ENCODE measurements around the gene DHX58.
"Not testable (repeated sequence)": the region's sequence is repeated elsewhere in the genome, so short reads cannot be mapped to it uniquely, and the experiment has no call there.

Gene DHX58

GRCh38 chr17:42112552-42113176 lies at the start of gene DHX58:
Gene DHX58, minus strand, starts transcription at chr17:42112714. Its CDS starts 822 bp downstream, at chr17:42111892.
- peak; percentile 84 for DNase-seq

DNA sequence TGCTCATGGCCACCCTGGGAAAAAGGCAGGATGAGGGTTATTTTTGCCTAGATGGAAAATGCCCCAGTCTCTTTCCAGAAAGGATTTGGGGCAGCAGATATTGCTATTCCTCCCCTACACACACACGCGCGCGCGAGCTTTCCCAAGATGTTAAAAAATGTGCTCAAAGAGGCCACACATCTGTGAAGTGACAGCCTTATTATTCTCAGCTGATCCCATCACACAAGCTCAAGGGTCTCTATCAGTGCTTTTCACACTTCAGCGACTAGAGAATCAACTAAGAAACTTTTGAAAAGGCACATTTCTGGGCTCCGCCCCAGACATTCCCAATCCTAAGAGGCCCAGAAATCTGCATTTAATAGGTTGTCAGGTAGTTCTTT lies 48.0 kb upstream of the DHX58 start:
- DNase-seq: no peak

GRCh38 chr17:42159796-42160530 lies 47.4 kb upstream of the DHX58 start:
- no peak for DNase-seq

DNA sequence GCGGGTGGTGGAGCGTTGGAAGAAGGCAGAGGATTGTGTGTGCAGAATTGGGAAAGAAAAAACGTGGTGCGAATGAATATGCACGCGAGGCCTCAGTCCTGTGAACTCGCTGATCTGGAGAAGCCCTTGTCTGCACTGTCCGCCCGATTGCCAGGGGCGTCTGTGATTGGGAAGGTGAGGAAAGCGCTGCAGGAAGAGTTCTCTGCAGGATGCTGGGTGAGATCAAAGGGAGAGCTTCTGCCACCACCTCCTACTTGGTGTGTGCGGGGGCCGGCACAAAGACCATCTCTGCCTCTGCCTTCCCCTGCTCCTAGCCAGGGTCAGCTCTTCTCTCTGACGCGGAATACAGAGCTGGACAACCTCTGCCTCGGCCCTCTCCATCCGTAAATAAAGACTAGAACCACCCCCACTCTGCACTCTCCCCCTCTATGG lies 43.1 kb upstream of the DHX58 start:
- DNase-seq: no peak

DNA sequence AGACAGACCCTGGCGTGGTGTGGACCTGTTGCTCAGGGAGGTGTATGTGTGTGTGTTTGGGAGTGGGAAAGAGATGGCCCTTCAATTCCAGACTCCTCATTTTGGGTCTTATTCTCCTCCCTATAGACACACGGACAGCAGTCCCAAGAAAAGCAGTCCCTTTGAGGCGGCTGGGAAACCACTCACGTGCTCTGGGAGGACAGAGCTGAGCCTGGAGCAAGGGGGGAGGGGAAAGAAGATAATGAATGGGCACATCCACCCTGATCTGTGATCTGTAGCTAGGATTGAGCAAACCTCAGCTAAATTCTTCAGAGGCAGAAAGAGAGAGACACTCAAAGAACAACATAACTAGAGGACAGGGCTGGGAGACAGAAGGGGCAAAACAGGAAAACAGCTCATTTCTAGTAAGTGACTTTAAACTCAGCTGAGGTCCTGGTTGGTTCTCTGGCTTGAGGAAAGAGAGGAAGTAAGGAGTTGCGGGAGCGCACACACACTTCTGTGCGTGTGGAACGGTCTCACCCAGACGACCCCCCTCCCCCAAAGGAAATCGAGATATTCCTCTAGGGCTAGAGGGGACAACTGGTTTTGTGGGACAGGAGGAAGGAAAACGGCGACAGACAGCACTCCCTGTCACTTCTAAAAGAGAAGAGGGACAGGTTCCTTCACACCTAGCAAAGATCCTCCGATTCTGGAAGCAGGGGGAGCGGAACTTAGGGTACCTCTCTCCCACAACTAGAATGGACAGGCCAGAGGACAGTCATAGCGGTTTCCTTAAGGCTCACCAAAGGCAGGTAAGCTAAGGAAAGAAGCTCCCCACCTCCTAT lies 41.6 kb upstream of the DHX58 start:
- DNase-seq: no peak

DNA sequence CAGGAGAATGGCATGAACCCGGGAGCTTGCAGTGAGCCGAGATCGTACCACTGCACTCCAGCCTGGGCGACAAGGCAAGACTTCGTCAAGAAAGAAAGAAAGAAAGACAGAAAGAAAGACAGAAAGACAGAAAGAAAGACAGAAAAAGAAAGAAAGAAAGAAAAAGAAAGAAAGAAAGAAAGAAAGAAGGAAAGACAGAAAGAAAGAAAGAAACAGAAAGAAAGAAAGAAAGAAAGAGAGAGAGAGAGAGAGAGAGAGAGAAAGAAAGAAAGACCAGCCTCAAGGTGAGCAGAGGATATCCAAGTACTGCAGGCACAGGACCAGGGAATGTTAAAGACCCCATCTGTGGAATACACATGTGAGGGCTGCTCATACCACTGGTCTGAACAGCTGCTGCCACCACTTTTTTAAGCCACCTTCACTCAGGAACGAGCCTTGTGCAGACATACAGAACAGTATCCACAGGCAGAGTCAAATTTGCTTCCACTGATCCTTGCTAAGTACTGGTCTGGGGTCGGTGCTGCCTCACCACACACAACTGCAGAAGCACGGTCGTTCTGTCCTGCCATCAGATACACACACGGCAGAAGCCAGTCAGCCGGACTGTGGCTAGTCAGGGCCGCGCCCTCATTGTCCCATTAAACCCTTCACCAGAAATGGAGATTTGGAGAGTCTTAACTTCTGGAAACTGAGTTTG lies 34.5 kb upstream of the DHX58 start:
- no peak for DNase-seq

GRCh38 chr17:42143138-42143537 lies 30.6 kb upstream of the DHX58 start:
- not testable (repeated sequence) for DNase-seq

GRCh38 chr17:42142371-42142896 lies 29.9 kb upstream of the DHX58 start:
- no peak for DNase-seq

- no peak for DNase-seq
Observed at GRCh38 chr17:42141382-42141781, 28.9 kb upstream of the DHX58 start.

DNA sequence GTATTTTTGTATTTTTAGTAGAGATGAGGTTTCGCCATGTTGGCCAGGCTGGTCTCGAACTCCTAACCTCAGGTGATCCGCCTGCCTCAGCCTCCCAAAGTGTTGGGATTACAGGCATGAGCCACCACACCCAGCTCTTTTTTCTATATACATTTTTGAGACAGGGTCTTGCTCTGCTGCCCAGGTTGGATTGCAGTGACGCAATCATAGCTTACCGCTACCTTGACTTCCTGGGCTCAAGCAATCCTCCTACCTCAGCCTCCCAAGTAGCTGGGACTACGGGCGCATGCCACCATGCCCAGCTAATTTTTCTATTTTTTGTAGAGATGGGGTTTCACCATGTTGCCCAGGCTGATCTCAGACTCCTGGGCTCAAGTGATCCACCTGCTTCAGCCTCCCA lies 28.2 kb upstream of the DHX58 start:
- DNase-seq: not testable (repeated sequence)

- DNase-seq: no peak
Observed at GRCh38 chr17:42138749-42139492, 26.4 kb upstream of the DHX58 start.

- no peak for DNase-seq
Observed at GRCh38 chr17:42136654-42137051, 24.1 kb upstream of the DHX58 start.

GRCh38 chr17:42135664-42136653 lies 23.4 kb upstream of the DHX58 start:
- no peak for DNase-seq

GRCh38 chr17:42135151-42135550 lies 22.6 kb upstream of the DHX58 start:
- DNase-seq: no peak

DNA sequence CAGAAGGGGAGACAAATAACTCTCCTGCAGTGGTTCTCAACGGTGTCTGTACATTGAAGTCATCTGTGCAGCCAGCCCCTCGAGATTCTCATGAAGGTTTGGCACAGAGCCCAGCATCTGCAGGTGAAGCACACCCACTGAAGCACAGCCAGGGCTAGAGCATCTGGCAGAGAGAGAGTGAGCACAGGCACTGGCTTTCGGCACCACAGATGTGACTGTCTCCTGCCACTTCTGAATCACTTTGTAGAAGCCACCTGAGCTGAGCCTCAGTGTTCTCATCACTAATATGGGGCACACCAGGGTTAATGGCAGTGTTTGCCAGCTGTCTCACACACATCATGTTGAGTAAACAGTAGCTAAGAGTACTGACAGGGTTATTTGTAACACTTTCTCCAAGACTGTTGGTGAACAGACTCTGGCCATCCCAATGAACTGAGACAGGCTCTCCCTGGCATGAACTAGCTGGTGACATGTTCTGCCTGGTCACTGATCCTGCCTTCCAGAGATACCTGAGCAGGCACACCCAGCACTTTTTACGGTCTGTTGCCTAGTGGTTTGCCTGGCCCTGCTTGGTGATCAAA lies 21.0 kb upstream of the DHX58 start:
- DNase-seq: no peak

DNA sequence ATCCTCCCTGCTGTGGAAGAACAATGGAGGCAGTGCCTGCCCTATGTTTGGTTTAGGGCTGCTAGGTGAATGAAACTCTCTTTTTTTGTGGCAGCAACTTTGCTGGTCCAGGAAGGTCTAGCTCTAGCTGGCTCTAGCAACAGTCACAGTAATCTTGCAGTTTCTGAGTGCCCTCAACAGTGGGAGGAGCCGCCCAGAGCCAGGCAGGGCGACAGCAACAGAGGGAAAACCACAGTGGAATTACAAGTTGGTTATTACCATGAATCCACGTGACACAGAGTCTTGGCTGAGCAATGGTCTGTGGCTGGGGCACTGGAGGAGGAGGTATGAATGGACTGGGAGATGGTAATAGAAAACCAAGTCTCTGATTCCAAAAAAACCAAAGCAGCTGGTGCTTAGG lies 20.4 kb upstream of the DHX58 start:
- DNase-seq: peak; percentile 74

DNA sequence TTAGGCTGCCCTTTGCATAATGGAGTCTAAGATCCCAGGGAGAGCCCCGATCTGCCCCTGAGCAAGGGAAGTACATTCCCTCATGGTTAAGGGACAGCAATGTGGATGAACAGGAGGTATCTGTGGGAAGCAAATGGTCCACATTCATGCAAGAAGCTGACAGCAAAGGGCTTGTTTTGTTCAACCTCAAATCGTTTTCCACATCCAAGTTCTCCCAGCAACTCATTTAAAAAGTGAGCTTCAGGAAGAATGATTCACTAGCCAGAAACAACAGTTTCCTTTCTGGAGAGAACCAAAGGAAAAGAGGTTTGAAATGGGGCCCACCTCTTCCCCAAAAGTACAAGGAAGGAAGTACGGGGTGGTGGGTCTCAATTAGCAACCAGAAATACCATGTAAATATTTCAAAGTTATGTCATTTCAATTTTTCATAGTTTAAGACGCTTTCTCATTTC lies 19.5 kb upstream of the DHX58 start:
- no peak for DNase-seq

DNA sequence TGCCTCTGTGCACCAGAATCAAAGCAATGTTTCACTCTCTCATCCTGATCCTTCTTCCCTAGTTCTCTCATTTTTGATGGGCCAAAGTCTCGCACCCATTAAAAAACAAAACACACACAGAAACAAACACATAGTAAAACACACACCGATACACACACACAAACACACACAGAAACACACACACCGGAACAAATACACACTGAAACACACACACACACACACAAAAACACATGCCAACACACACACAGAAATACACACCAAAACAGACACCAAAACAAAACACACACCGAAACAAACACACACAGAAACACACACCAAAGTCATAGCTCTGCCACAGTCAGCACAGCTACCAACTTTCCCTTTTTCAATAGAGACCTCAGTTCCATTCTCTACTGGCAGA lies 18.7 kb upstream of the DHX58 start:
- no peak for DNase-seq

DNA sequence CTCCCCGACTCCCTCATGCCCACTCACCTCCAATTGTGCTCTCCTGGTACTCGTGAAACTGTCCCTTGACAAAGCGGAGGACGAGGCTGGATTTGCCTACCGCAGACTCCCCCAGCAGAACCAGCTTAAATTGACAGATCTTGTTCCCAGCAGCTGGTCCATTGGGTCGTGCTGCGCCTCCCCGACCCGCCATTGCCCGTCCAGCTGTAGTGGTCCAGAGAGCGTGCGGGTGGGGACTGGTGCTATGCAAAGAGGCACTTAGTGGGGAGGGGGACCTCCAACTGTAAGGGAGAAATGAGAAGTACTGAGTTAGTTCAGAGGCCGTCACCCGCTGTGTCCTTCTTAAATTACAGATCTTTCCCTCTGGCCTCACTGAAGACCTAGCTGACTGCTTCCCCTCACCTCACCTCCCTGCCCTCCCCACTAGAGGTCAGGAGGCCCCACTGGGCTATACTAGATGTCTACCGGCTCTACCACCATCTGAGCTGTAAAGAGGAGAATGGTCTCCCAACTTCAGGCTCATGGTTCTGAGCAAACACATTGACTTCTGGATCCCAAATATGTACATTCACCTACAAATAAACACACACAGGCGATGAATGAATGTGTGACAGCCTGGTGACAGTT lies 17.9 kb upstream of the DHX58 start:
- DNase-seq: no peak

Measured in femur (tissue), 1 donor.